HS-27A (cell line): ENCODE data around the gene SKI.

ENCODE experiments used
- DNase-seq: peaks from one replicate; pipeline ENCODE4 v3.0.0-alpha.2; 2012; ENCODE audit warnings: low read depth, missing footprints

SKI gene

DNA sequence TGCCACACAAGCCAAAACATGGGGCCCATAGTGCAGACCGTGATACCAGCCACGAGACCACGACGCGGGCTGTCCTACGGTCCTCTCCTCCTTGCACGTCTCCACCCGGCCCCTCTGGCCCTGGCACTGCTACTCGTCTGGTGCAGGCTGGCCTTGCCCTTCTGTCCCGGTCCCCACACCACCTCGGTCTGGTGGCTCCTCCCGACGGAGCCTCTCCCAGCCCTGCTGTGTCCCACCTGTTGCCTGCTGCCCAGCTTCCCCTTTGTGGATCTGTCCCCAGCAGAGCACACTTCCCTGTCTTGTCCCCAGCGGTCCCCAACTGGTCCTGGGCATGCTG, 112.8 kb downstream of the SKI start:
- no peak for DNase-seq

GRCh38 chr1:2341706-2342383, 113.7 kb downstream of the SKI start:
- DNase-seq: no peak

- no peak for DNase-seq
Measured at GRCh38 chr1:2342384-2343022, 114.4 kb downstream of the SKI start.

DNA sequence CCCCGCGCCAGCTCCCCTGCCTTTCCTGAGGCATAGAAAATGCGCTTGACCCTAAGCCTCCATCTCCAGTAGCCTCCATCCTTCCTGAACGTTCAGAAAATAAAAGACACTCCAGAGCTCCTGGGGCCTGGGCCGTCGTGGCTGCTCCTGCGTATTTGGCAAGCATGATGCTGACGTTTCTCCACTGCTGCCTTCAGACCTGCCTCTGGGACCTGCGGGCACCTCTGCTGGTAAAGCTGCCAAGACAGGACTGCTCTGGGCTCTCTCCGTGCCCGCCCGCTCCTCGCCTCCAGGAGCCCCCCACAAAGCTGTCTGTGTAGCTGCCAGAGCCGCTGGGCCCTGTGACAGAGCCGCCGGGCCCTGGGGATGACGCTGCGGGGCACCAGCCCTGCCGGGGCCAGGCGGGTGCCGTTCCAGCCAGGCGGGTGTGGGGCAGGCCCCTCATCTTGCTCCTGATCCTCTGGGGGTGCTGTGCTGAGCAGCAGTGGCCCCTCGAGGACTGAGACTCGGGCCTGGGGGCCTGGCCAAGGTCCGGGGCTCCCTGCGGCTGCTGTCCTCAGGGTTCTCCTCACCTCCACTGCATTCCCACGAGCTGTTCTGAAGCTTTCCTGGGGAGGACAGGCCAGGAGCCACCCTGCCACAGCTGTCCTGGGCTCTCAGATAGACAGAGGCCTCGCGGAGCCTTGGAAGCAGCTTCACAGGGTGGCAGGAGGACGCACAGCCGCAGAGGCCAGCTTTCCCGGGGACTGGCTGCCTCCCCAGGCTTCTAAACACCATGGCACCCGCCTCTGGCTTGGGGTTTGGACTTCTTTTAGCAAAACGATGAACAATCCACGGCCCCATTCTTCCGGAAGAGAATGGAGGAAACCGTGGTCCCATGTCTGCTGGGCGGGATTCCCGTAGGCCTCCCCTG, 115.2 kb downstream of the SKI start:
- no peak for DNase-seq

DNA sequence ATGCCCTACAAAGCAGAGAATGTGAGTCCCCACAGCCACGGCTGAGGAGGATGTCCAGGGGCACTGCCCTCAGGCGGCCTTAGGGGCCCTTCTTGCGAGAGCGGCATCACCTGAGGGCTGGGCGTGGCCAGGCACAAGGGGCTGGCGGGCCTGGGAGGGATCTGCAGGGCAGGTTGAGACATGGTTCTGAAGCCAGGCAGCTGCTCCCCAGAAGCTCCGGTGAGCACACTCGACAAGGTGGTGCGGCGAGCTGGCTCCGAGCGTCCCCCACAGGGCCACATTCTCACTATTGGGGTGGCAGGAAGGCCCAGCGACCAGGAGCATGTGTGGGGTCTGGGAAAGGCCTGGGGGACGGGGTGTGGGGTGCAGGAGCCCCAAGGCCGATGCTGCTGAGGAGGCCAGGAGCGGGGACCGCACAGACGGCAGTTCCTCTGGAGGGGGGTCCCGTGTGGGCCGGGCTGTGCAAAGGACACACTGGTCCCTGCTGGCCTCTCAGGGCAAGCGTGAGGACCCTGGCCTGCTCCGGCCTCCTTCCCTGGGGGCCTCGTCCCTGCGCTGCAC, 116.1 kb downstream of the SKI start:
- DNase-seq: no peak

DNA sequence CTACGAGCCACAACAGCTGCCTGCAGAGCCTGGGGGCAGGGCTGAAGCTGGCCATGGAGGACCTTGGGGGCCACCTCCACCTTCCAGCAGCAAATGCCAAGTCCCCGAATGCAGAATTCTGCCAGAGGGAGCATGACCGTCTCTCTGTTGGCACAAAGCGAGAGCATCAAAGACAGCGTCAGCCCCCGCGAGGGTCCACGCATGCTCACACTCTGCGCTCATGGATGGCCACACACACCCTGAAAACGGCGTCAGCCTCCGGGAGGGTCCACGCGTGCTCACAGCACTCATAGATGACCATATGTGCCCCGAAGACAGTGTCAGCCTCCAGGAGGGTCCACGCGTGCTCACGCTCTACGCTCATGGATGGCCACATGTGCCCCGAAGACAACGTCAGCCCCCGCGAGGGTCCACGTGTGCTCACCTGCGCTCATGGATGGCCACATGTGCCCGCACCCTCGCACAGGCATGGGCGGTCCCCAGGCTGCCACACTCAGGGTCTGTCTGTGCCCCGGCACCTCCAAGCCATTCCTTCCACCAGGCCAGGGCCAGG, 116.7 kb downstream of the SKI start:
- DNase-seq: no peak

DNA sequence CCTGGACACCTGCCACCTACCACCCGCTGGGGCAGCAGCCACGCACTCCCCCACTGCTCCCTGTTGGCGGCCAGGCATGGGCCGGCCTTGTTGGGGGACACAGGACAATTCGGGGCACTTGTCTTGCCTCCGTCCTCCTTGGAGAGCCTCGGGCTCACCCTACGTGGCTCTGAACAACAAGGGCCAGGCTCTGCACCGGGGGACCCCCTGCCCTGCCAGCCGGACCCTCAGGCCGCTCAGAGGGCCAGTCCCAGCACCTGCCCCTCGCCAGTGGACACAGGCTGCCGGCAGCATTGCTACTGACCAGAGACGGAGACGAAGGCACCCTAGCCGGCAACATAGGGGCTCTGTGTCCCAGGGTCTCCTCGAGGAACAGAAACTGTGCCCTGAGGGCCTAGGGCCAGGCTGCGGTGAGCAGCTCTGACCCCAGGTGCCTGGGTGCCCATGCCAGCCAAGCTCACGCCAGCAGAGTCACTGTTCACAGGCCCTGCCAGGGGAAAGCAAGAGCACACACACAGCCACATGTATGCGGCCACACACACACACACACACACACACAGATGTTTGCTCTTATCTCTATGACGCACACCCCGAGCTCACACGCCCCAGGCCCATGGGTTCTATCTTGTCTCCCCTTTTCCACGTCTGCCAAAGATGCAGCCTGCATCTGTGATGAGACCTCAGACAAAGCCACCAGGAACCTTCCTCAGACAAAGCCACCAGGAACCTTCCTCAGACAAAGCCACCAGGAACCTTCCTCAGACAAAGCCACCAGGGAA, 117.4 kb downstream of the SKI start:
- DNase-seq: no peak

DNA sequence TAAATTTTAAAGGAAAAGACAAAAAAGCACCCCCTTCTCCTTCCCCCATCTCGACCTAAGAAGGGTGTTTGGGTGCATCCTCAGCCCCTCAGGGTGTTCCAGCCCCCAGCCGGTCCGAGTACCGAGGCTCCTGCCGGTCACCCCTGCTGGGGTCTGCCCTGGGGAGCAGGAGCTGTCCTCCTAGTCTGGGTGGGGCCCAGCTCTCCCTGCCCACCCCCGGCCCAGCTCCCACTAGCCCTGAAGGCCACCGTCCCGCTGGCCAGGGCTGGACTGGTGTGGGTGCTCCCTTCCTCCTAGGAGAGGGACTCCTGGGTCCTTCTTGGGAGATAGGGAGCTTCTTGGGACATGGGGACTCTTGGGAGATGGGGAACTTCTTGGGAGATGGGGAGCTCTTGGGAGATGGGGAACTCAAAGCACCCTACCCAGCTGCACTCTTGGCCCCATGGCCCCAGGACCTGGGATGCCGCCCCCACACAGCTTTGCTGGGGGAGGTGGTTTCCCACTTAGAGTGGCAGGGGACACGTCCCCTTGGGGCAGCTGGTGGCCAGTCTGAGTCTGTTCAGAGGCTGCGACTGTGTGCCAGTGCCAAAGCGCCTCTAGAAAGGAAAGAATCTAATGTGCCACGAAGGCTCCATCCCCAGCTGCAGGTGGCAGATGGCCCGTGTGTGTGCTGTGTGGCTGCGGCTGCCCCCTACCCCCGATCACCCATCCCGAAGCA, 118.7 kb downstream of the SKI start:
- DNase-seq: no peak

DNA sequence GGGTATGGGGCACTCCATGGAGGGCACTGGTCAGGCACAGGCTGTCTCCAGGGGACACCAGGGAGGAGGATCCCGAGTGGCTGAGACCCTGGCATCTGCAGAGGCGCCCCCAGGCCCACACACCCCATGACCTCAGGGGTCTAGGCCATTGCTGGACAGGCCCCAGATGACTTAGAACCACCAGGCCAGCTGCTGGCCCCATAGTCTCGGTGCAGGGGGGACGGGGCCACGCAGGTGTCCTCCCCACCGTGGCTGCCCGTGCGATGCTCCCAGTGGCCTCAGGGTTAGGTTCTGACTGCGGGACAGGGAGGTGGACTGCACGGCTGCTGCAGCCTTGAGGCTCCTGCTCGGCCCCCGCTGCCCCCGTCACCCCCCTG, 119.3 kb downstream of the SKI start:
- DNase-seq: no peak

- DNase-seq: no peak
Measured at GRCh38 chr1:2347896-2348295, 119.8 kb downstream of the SKI start.

DNA sequence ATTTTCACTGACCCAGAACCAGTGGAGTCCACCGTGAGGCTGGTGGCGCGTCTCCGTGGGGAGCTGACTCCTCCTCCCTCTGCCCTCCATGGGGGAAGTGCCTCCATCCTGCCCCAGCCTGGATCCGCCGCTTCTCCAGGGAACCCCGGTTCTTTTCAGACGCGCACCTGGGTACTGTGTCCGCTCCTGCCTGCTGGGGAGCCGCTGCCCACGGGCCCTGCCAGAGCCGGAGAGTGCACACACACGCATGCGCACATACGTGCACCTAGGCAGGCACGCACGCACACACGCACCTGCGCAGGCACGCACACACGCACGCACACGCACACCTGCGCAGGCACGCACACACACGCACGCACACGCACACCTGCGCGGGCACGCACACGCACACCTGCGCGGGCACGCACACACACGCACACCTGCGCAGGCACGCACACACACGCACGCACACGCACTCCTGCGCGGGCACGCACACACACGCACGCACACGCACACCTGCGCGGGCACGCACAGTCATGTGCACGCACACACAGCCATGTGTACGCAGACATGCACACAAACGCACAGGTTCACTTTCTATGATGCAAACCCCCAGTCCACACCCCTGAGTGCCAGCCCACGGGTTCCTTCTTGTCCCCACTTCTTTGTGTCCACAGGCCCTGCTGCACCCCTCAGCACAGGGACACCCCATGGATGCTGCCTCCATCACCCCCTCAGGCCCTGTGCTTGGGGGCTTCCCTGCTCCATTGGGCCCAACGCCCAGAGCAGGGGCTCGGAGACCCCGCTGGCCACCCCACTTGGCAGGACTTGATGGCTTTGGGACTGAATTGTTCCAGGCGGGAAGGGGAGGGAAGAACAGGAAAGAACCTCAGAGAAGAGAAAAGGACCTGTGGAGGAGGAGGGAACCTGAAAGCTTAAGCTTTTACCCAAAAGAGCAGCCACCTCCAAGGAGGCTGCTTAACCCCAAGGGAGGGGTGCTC, 120.5 kb downstream of the SKI start:
- DNase-seq: no peak

- DNase-seq: no peak
Measured at GRCh38 chr1:2349806-2350205, 121.7 kb downstream of the SKI start.

DNA sequence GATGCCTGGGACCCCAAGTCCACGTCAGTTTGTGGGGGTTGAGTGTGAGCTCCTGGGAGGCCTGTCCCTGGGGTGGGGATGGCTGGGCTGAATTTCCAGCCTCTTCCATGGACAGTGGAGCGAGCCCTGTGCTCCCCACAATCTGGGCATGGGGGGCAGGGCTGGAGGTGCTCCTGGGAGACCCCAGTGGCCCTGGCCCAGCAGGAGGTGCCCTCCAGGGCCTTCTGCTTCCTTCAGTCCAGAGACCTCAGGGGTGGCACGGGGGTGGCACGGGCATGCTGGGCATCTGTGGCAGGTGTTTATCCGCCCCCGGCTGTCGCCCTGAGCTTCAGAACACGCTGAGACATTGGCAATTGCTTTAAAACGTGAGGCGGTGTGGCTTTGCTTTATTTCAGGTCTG, 122.4 kb downstream of the SKI start:
- DNase-seq: no peak

DNA sequence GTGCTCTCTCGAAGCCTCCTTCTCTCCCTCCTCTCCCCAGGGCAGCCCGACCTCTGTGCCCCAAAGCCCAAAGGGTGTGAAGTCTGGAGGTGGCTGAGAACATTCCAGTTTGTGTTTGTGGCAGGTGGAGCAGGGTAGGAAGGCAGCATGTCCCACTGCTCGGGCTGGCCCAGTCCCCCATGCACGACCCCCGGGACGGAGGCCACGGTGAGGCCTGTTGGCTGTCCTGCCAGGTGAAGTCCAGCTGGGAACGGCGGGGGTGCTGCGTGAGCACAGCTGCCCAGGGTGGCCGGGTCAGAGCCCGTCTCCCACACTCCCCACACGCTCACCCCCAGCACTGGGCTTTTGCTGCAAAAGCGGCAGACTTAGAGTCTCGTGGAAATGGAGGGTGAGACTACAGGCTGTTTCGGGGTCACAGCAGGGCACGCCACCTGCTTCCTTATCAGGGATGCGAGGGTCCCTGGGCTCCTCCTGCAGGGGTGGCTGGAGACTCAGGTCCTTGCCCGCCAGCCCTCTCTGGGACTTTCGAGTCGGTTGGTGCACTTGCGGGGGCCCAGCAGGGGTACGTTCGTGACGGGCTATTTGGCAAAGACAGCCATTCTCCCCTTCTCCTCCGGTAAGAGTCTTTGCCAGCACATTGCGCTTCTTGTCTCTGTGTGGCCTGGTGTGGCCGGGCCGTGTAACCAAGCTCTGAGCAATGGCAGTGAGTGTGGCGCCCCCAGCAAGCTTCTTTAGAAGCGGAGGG, 123.0 kb downstream of the SKI start:
- no peak for DNase-seq

DNA sequence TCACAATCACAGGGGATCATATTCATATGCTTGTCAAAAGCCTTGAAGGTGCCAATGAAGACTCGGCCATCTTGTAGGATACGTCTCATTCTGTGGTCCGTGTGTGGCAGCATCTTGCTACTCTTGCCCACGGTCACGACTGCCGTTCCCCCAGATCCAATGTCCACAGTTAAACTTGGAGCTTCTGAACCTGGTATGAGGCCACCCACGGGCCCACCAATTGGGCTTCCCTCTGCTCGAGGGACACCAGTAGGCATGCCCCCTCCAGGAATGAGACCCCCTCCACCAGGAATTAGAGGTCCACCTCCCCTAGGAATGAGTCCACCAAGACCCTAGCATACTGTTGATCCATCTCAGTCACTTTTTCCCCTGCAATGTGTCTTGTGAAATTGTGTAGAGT, 123.6 kb downstream of the SKI start:
- DNase-seq: no peak

GRCh38 chr1:2352341-2352896, 124.3 kb downstream of the SKI start:
- no peak for DNase-seq

- no peak for DNase-seq
Measured at GRCh38 chr1:2352897-2353550, 124.9 kb downstream of the SKI start.
